Natural killer cell treated with Interleukin-12 subunit alpha and Interleukin-12 subunit beta and Interleukin-15 and Interleukin-18, amount 100 ng/mL, for 72 hours (primary cell): ENCODE results near the gene COPS8. TPM values are rescaled to one million over a fixed set of nuclear protein-coding genes. Genes with fewer than 3 reads are reported as not detected.

Experiments used
- ATAC-seq, 2 donors: fragments of 150-1000 bp; cut with Tn5 transposase in 1 of 2; sonication (Bioruptor Pico), chemical (Tn5 transposase) in 1 of 2; 2 replicates each; pipeline ENCODE4 v1.10.0; 2021
- DNase-seq: peaks from one replicate; pipeline ENCODE4 v3.0.0; 2022; ENCODE audit warnings: low spot score
- H3K27ac Mint-ChIP-seq, 2 donors: 1 replicate in 1 of 2; 2 replicates in 1 of 2; pipeline ENCODE4 v1.8.0; 2022; ENCODE audit warnings: mixed read lengths in 2 of 2, mild to moderate bottlenecking in 1 of 2, moderate library complexity in 1 of 2
- H3K27me3 Mint-ChIP-seq, 2 donors: 1 replicate in 1 of 2; 2 replicates in 1 of 2; pipeline ENCODE4 v1.8.0; 2022; ENCODE audit warnings: mixed read lengths in 2 of 2
- H3K36me3 Mint-ChIP-seq: one replicate; pipeline ENCODE4 v1.8.0; 2022; ENCODE audit warnings: mixed read lengths
- H3K4me1 Mint-ChIP-seq, 2 donors: 1 replicate in 1 of 2; 2 replicates in 1 of 2; pipeline ENCODE4 v1.8.0; 2022; ENCODE audit warnings: low read depth in 2 of 2, mixed read lengths in 2 of 2, mild to moderate bottlenecking in 1 of 2
- H3K4me3 Mint-ChIP-seq: one replicate; pipeline ENCODE4 v1.8.0; 2022; ENCODE audit warnings: mixed read lengths
- H3K9me3 Mint-ChIP-seq: 2 replicates; pipeline ENCODE4 v1.8.0; 2022; ENCODE audit warnings: mixed read lengths
- total RNA-seq, 2 donors: library from RNA; stranded (reverse); gene quantifications; one replicate each; pipeline ENCODE4 v1.2.3, GENCODE V29; 2022

COPS8 gene
- total RNA-seq, 2 donors from 2014 or later = 44.1 to 50.6 TPM

GRCh38 chr2:237097911-237098702 lies 12.4 kb downstream of the COPS8 start:
- Mint-ChIP-seq H3K27me3 (no peaks in the 10 kb centered on the region), H3K4me3 (no peak overlapping the region), H3K27ac (no peak overlapping the region), H3K9me3 (no peaks in the 10 kb centered on the region), H3K36me3 (peaks cover 46% of the 10 kb centered on the region), H3K4me1 (no peaks in the 10 kb centered on the region)
- DNase-seq = no peak
- no peak for ATAC-seq

GRCh38 chr2:237099804-237100203 lies 14.1 kb downstream of the COPS8 start:
- ATAC-seq (no peak), DNase-seq (no peak)
- Mint-ChIP-seq H3K4me3 (no peak overlapping the region), H3K36me3 (peaks cover 40% of the 10 kb centered on the region), H3K27ac (no peak overlapping the region), H3K27me3 (no peaks in the 10 kb centered on the region), H3K4me1 (no peaks in the 10 kb centered on the region), H3K9me3 (no peaks in the 10 kb centered on the region)

- H3K36me3 Mint-ChIP-seq = peaks cover 35% of the 10 kb centered on the region
Observed at GRCh38 chr2:237101118-237101979, 15.7 kb downstream of the COPS8 start.

GRCh38 chr2:237102428-237102827 lies 16.7 kb downstream of the COPS8 start:
- Mint-ChIP-seq H3K36me3 (peaks cover 27% of the 10 kb centered on the region), H3K27me3 (no peaks in the 10 kb centered on the region)
- DNase-seq = no peak

More at GRCh38 chr2:237101118-237101979, 15.7 kb downstream of the COPS8 start:
- Mint-ChIP-seq H3K9me3 (no peaks in the 10 kb centered on the region), H3K4me3 (no peak overlapping the region), H3K27ac (no peak overlapping the region), H3K4me1 (no peaks in the 10 kb centered on the region), H3K27me3 (no peaks in the 10 kb centered on the region)
- DNase-seq (no peak), ATAC-seq (no peak)

DNA sequence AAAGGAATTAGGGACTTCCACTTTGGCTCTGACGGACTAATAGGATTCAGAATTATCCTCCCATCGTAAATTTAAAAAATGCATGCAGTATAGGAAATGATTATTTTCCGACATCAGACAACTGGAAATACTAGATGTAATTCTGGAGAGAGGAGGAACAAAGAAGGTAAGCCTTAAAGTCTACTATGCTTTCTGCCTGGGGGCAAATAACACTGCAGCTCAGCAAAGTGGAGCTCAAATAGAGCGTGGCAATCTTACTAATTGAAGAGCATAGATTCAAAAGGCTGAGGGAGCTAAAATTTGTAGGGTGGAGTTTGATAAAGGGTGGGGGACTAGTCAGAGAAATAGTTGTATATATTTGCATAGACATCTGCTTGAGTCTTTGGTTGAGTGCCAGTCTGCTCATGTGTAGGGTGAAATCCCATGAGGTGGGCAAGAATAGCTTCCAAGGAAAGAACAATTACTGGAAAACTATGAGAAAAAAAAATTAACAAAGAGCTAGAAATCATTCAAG lies 23.8 kb downstream of the COPS8 start:
- Mint-ChIP-seq H3K27me3 (no peaks in the 10 kb centered on the region), H3K4me1 (no peaks in the 10 kb centered on the region), H3K9me3 (peaks cover 3% of the 10 kb centered on the region), H3K36me3 (peaks cover 12% of the 10 kb centered on the region), H3K4me3 (no peak overlapping the region), H3K27ac (no peak overlapping the region)
- no peak for ATAC-seq
- no peak for DNase-seq

More at GRCh38 chr2:237102428-237102827, 16.7 kb downstream of the COPS8 start:
- Mint-ChIP-seq H3K27ac (no peak overlapping the region), H3K4me1 (no peaks in the 10 kb centered on the region), H3K4me3 (no peak overlapping the region), H3K9me3 (no peaks in the 10 kb centered on the region)
- no peak for ATAC-seq

GRCh38 chr2:237113026-237113795 lies 27.5 kb downstream of the COPS8 start:
- DNase-seq = no peak
- no peak overlapping the region for H3K27ac Mint-ChIP-seq
- no peak for ATAC-seq
- H3K27me3 Mint-ChIP-seq = no peaks in the 10 kb centered on the region
- no peaks in the 10 kb centered on the region for H3K4me1 Mint-ChIP-seq
- H3K4me3 Mint-ChIP-seq = no peak overlapping the region
- H3K36me3 Mint-ChIP-seq = peaks cover 9% of the 10 kb centered on the region
- H3K9me3 Mint-ChIP-seq = peaks cover 3% of the 10 kb centered on the region

- Mint-ChIP-seq H3K27ac (no peak overlapping the region), H3K36me3 (no peaks in the 10 kb centered on the region), H3K4me1 (no peaks in the 10 kb centered on the region), H3K4me3 (no peak overlapping the region), H3K9me3 (no peaks in the 10 kb centered on the region), H3K27me3 (no peaks in the 10 kb centered on the region)
- ATAC-seq = no peak
- DNase-seq = no peak
Observed at GRCh38 chr2:237115870-237116269, 30.2 kb downstream of the COPS8 start.

GRCh38 chr2:237116431-237116830 lies 30.7 kb downstream of the COPS8 start:
- Mint-ChIP-seq H3K9me3 (no peaks in the 10 kb centered on the region), H3K4me1 (no peaks in the 10 kb centered on the region), H3K27me3 (no peaks in the 10 kb centered on the region), H3K36me3 (no peaks in the 10 kb centered on the region), H3K4me3 (no peak overlapping the region), H3K27ac (no peak overlapping the region)
- DNase-seq (no peak), ATAC-seq (no peak)

DNA sequence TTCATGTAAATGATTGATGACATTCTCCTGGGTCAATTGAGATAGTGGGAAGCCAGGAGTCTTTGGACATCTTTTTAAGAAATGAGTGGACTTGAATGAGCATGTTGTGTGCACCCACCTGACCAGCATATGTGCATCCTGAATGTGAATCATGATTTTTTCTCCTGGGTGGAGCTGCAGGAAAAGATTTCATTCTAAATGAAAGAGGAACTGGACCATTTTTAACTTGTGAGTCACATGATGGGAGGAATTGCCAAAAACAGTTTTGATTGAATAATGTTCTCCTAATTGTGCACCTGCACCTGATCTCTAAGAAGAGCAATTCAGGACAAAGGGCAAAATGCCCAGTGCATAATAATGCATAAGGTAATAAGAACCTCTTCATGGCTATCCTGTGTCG lies 32.3 kb downstream of the COPS8 start:
- DNase-seq = no peak
- Mint-ChIP-seq H3K4me3 (no peak overlapping the region), H3K36me3 (no peaks in the 10 kb centered on the region), H3K27ac (no peak overlapping the region), H3K27me3 (no peaks in the 10 kb centered on the region), H3K4me1 (no peaks in the 10 kb centered on the region), H3K9me3 (no peaks in the 10 kb centered on the region)
- ATAC-seq = no peak

GRCh38 chr2:237118561-237119155 lies 33.0 kb downstream of the COPS8 start:
- no peak for ATAC-seq
- no peak overlapping the region for H3K4me3 Mint-ChIP-seq
- no peak overlapping the region for H3K27ac Mint-ChIP-seq

GRCh38 chr2:237120916-237121315 lies 35.2 kb downstream of the COPS8 start:
- DNase-seq (no peak), ATAC-seq (no peak)
- H3K4me1 Mint-ChIP-seq = no peaks in the 10 kb centered on the region
- no peaks in the 10 kb centered on the region for H3K9me3 Mint-ChIP-seq
- no peak overlapping the region for H3K27ac Mint-ChIP-seq
- H3K4me3 Mint-ChIP-seq = no peak overlapping the region
- H3K27me3 Mint-ChIP-seq = no peaks in the 10 kb centered on the region
- H3K36me3 Mint-ChIP-seq = no peaks in the 10 kb centered on the region

More at GRCh38 chr2:237118561-237119155, 33.0 kb downstream of the COPS8 start:
- H3K36me3 Mint-ChIP-seq = no peaks in the 10 kb centered on the region
- no peaks in the 10 kb centered on the region for H3K27me3 Mint-ChIP-seq
- no peak for DNase-seq
- H3K4me1 Mint-ChIP-seq = no peaks in the 10 kb centered on the region
- no peaks in the 10 kb centered on the region for H3K9me3 Mint-ChIP-seq

- H3K4me1 Mint-ChIP-seq = no peaks in the 10 kb centered on the region
- no peaks in the 10 kb centered on the region for H3K9me3 Mint-ChIP-seq
- no peak overlapping the region for H3K4me3 Mint-ChIP-seq
- H3K27ac Mint-ChIP-seq = no peak overlapping the region
- H3K27me3 Mint-ChIP-seq = no peaks in the 10 kb centered on the region
- DNase-seq = no peak
- no peaks in the 10 kb centered on the region for H3K36me3 Mint-ChIP-seq
- ATAC-seq = no peak
Observed at GRCh38 chr2:237121321-237121720, 35.6 kb downstream of the COPS8 start.

- no peaks in the 10 kb centered on the region for H3K27me3 Mint-ChIP-seq
- no peak for DNase-seq
- no peak overlapping the region for H3K27ac Mint-ChIP-seq
- no peaks in the 10 kb centered on the region for H3K36me3 Mint-ChIP-seq
- peak in 1 of 2 donors; percentile 76 for ATAC-seq
- no peak overlapping the region for H3K4me3 Mint-ChIP-seq
- H3K4me1 Mint-ChIP-seq = no peaks in the 10 kb centered on the region
- H3K9me3 Mint-ChIP-seq = no peaks in the 10 kb centered on the region
Observed at GRCh38 chr2:237122214-237122666, 36.6 kb downstream of the COPS8 start.
